ENCODE results near the gene FAM83G.

DNA sequence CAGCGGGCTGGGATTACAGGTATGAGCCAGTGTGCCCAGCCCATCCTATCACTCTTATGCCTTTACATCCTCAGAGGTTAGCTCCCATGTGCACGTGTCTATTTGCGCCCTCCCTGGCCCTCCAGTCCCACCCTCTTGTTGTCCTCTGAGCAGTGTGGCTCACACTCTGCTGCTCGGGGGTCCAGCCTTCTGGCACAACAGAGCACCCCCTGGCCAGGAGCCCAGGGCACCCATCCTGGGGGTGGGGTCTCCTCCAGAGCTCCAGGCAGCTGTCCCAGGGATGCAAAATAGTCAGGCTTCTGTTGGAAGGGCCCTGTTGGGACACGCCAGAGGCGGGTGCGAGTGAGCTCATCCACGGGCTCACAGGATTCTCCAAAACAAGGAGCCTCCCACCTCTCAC is 11.7 kb upstream of the FAM83G start:
- TF ChIP-seq, protein P1, sequence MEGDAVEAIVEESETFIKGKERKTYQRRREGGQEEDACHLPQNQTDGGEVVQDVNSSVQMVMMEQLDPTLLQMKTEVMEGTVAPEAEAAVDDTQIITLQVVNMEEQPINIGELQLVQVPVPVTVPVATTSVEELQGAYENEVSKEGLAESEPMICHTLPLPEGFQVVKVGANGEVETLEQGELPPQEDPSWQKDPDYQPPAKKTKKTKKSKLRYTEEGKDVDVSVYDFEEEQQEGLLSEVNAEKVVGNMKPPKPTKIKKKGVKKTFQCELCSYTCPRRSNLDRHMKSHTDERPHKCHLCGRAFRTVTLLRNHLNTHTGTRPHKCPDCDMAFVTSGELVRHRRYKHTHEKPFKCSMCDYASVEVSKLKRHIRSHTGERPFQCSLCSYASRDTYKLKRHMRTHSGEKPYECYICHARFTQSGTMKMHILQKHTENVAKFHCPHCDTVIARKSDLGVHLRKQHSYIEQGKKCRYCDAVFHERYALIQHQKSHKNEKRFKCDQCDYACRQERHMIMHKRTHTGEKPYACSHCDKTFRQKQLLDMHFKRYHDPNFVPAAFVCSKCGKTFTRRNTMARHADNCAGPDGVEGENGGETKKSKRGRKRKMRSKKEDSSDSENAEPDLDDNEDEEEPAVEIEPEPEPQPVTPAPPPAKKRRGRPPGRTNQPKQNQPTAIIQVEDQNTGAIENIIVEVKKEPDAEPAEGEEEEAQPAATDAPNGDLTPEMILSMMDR (IDR thresholded peaks at IDR 0.05) = no peak
- no peak for TF ChIP-seq POLR2A (IDR thresholded peaks at IDR 0.05)

Measured in ovary (tissue), 3 donors.